Activated T-cell treated with anti-CD3 and anti-CD28 coated beads, Interleukin-2, amount 50 U/mL, for 4 hours (primary cell): Measurements from ENCODE around the gene TRIM51G. TPM values are rescaled to one million over a fixed set of nuclear protein-coding genes. Genes with fewer than 3 reads are reported as not detected.
"Not testable (repeated sequence)": the region's sequence is repeated elsewhere in the genome, so short reads cannot be mapped to it uniquely, and the experiment has no call there.

Experiments
- ATAC-seq, 2 donors: fragments of 200-7000 bp; cut with Tn5 transposase; one replicate each; pipeline ENCODE4 v1.10.0; 2021
- DNase-seq: peaks from one replicate; pipeline ENCODE4 v3.0.0-alpha.2; 2020
- H3K27me3 Mint-ChIP-seq: one replicate; pipeline ENCODE4 v1.8.0; 2021; ENCODE audit warnings: low read depth, mixed read lengths
- H3K36me3 Mint-ChIP-seq: one replicate; pipeline ENCODE4 v1.8.0; 2022; ENCODE audit warnings: mixed read lengths; ENCODE audit not compliant: insufficient read depth
- H3K4me1 Mint-ChIP-seq: one replicate; pipeline ENCODE4 v1.8.0; 2021; ENCODE audit warnings: low read depth, mixed read lengths
- H3K4me3 Mint-ChIP-seq: one replicate; pipeline ENCODE4 v1.8.0; 2021; ENCODE audit warnings: mild to moderate bottlenecking, moderate library complexity, mixed read lengths
- H3K9me3 Mint-ChIP-seq: one replicate; pipeline ENCODE4 v1.8.0; 2021; ENCODE audit warnings: mixed read lengths
- total RNA-seq, 3 donors: library from RNA; stranded (reverse); gene quantifications; one replicate each; pipeline ENCODE4 v1.2.1, GENCODE V29; 2021

The TRIM51G gene, protein sequence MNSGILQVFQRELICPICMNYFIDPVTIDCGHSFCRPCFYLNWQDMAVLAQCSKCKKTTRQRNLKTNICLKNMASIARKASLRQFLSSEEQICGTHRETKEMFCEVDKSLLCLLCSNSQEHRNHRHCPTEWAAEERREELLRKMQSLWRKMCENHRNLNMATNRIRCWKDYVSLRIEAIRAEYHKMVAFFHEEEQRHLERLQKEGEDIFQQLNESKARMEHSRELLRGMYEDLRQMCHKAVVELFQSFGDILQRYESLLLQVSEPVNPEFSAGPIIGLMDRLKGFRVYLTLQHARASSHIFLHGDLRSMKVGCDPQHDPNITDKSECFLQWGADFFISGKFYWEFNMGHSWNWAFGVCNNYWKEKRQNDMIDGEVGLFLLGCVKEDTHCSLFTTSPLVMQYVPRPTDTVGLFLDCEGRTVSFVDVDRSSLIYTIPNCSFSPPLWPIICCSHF
- total RNA-seq, result not detected

DNA sequence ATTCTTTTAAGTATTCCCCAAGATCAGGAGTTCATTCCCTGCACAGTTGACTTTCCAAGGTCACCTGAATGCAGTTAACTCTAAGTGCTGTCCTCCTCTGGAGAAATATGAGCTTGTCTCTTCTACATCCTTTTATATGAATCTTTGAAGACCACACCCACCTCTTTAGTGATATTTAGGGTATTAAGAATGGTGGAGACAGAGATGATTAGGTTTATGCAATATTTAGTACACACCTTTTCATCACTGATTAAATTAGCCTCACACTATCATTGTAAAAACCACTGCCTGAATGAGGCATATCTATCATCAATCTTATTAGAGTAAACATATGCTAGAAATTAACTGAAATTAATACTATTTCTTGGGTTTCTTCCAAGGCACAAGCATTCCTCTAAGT lies at the start of gene TRIM51G:
TSS of gene TRIM51G (minus strand) at position 101 of the 400 bp plus-strand sequence. CDS start 2,190 bp downstream, outside the sequence.
- not testable (repeated sequence) for H3K9me3 Mint-ChIP-seq, H3K4me1 Mint-ChIP-seq, H3K4me3 Mint-ChIP-seq, DNase-seq, H3K27me3 Mint-ChIP-seq, H3K36me3 Mint-ChIP-seq, ATAC-seq

DNA sequence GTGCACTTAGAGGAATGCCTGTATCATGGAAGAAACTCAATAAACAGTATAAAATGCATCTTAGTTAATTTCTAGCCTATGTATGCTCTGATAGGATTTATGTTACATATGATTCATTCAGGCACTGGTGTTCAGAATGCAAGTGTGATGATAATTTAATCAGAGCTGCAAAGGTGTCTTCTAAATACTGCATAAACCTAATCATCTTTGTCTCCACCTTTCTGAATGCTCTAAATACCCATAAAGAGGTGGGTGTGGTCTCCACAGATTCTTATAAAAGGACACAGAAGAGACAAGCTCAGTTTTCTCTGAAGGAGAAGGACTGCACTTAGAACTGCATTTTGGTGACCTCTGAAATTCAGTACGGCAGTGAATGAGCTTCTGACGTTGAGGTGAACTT lies 44.8 kb upstream of the TRIM51G start, which contains the start of gene TRIM49B:
TSS of gene TRIM49B (plus strand) at position 301 of the 400 bp plus-strand sequence. CDS start 2,777 bp downstream, outside the sequence.
- H3K4me1 Mint-ChIP-seq, H3K27me3 Mint-ChIP-seq, ATAC-seq, H3K9me3 Mint-ChIP-seq, H3K36me3 Mint-ChIP-seq, H3K4me3 Mint-ChIP-seq, DNase-seq: not testable (repeated sequence)

DNA sequence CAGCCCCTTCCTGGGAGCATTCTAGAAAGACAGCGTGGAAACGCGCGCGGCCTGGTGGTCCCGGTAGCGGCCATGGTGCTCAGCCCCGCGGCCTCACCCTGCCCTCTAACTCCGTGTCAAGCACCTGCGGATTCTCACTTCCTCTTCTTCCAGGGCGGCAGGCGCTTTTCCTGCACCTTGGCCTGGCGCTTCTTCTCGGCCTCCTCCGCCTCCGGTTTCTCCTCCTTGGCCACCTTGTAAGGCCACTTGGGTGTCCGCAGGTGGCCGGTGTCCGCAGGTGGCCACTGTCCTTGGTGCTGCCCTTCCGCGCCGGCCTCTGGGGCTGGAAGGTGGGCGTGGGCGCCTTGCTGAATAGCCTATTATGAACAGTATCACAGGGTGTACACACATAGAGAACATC lies 15.1 kb downstream of the TRIM51G start:
- not testable (repeated sequence) for H3K4me1 Mint-ChIP-seq, H3K9me3 Mint-ChIP-seq, DNase-seq, H3K36me3 Mint-ChIP-seq, ATAC-seq, H3K27me3 Mint-ChIP-seq, H3K4me3 Mint-ChIP-seq

DNA sequence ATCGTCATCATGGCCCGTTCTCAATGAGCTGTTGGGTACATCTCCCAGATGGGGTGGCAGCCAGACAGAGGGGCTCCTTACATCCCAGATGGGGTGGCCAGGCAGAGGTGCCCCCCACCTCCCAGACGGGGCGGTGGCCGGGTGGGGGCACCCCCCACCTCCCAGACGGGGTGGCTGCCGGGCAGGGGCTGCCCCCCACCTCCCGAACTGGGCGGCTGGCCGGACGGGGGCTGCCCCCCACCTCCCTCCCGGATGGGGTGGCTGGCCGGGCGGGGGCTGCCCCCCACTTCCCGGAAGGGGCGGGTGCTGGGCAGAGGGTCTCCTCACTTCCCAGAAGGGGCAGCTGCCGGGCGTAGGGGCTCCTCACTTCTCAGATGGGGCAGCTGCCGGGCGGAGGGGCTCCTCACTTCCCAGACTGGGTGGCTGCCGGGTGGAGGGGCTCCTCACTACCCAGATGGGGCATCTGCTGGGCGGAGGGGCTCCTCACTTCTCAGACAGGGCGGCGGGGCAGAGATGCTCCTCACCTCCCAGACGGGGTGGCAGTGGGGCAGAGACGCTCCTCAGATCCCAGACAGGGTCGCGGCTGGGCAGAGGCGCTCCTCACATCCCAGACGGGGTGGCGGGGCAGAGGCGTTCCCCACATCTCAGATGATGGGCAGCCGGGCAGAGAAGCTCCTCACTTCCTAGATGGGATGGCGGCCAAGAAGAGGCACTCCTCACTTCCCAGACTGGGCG lies 28.2 kb downstream of the TRIM51G start:
- not testable (repeated sequence) for H3K9me3 Mint-ChIP-seq

DNA sequence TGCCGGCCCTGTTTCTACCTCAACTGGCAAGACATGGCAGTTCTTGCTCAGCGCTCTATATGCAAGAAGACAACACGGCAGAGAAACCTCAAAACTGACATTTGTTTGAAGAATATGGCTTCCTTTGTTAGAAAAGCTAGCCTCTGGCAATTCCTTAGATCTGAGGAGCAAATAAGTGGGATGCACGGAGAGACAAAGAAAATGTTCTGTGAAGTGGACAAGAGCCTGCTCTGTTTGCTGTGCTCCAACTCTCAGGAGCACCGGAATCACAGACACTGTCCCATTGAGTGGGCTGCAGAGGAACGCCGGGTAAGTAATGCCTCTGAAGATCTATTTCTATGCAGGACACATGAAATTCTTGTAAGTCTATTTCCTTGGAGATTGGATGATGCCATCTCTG lies 37.9 kb downstream of the TRIM51G start:
- not testable (repeated sequence) for ATAC-seq, H3K27me3 Mint-ChIP-seq, H3K36me3 Mint-ChIP-seq

More for the DNA sequence above, 28.2 kb downstream of the TRIM51G start:
- H3K36me3 Mint-ChIP-seq, H3K4me3 Mint-ChIP-seq, H3K27me3 Mint-ChIP-seq, H3K4me1 Mint-ChIP-seq, DNase-seq, ATAC-seq: not testable (repeated sequence)

More for the DNA sequence above, 37.9 kb downstream of the TRIM51G start:
- DNase-seq, H3K4me1 Mint-ChIP-seq, H3K9me3 Mint-ChIP-seq, H3K4me3 Mint-ChIP-seq: not testable (repeated sequence)

Other genes starting within 250 kb of the TRIM51G start
- not detected for gene TRIM49B, start 44.9 kb upstream of the TRIM51G start, total RNA-seq
- not detected for gene TRIM64C, start 75.2 kb upstream of the TRIM51G start, total RNA-seq
- gene FOLH1, start 224.7 kb upstream of the TRIM51G start, total RNA-seq, result not detected